Epithelial cell of esophagus (primary cell): ENCODE measurements around the gene LRPAP1.

Source experiments
- DNase-seq: peaks from one replicate; pipeline ENCODE4 v3.0.0; 2010; ENCODE audit warnings: low read depth
- H3K4me3 ChIP-seq: 2 replicates; pipeline ENCODE4 v1.5.1; 2011; ENCODE audit warnings: mild to moderate bottlenecking, low read length, control low read depth
- CTCF ChIP-seq: IDR thresholded peaks from 2 replicates; pipeline ENCODE4 v1.5.1; 2011; ENCODE audit warnings: low read depth, mild to moderate bottlenecking, low read length, control low read depth, inconsistent platforms; ENCODE audit not compliant: insufficient read depth; ENCODE audit errors: missing control alignments

Gene LRPAP1

GRCh38 chr4:3476341-3476747 is 55.9 kb downstream of the LRPAP1 start:
- TF ChIP-seq CTCF, result no peak
- DNase-seq, result no peak
- no peak overlapping the region for H3K4me3 ChIP-seq

GRCh38 chr4:3475713-3476260 is 56.4 kb downstream of the LRPAP1 start:
- no peak for DNase-seq
- no peak for TF ChIP-seq CTCF
- H3K4me3 ChIP-seq, result no peak overlapping the region

GRCh38 chr4:3475041-3475712 is 57.0 kb downstream of the LRPAP1 start:
- H3K4me3 ChIP-seq, result no peak overlapping the region
- no peak for DNase-seq
- TF ChIP-seq CTCF, result no peak

- DNase-seq, result no peak
- no peak for TF ChIP-seq CTCF
Measured at GRCh38 chr4:3473996-3474765, 58.0 kb downstream of the LRPAP1 start.

GRCh38 chr4:3473181-3473950 is 58.9 kb downstream of the LRPAP1 start:
- DNase-seq, result peak; percentile 47
- no peak for TF ChIP-seq CTCF
- no peak overlapping the region for H3K4me3 ChIP-seq

More at GRCh38 chr4:3473996-3474765, 58.0 kb downstream of the LRPAP1 start:
- no peak overlapping the region for H3K4me3 ChIP-seq

- TF ChIP-seq CTCF, result no peak
- no peak for DNase-seq
- no peak overlapping the region for H3K4me3 ChIP-seq
Measured at GRCh38 chr4:3472411-3473141, 59.6 kb downstream of the LRPAP1 start.
